ENCODE measurements around the gene CBY2.

DNA sequence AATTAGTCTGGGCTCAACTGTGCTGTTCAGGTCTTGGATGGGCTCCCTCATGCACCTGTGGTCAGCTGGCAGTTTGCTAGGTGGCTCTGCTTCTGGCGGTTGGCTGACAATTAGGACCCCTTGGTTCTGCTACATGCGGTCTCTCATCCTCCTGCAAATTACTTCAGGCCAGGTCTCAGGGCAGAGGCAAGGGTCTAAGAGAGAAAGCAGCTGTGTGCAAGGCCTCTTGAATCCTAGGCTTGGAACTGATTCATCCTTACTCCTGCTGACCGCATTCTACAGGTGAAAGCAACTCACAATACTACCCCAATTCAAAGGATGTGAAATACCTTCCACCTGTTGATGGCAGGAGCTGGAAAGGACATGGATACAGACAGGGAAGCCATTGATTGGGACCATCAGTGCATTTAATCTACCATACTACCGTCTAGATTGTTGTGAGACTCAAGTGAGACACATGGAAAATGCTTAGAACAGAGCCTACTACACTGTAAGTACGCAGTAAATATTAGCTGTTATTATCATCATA is 19.1 kb downstream of the CBY2 start:
- TF ChIP-seq, protein P1, sequence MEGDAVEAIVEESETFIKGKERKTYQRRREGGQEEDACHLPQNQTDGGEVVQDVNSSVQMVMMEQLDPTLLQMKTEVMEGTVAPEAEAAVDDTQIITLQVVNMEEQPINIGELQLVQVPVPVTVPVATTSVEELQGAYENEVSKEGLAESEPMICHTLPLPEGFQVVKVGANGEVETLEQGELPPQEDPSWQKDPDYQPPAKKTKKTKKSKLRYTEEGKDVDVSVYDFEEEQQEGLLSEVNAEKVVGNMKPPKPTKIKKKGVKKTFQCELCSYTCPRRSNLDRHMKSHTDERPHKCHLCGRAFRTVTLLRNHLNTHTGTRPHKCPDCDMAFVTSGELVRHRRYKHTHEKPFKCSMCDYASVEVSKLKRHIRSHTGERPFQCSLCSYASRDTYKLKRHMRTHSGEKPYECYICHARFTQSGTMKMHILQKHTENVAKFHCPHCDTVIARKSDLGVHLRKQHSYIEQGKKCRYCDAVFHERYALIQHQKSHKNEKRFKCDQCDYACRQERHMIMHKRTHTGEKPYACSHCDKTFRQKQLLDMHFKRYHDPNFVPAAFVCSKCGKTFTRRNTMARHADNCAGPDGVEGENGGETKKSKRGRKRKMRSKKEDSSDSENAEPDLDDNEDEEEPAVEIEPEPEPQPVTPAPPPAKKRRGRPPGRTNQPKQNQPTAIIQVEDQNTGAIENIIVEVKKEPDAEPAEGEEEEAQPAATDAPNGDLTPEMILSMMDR (IDR thresholded peaks at IDR 0.05 in 2 of 3, conservative IDR thresholded peaks at IDR 0.05 in 1 of 3; ENCODE audit: control insufficient read depth in 2 of 3, extremely low read depth in 1 of 3, insufficient read depth in 1 of 3, low read depth in 3 of 3, low read length in 3 of 3): no peak
- TF ChIP-seq, protein P2, sequence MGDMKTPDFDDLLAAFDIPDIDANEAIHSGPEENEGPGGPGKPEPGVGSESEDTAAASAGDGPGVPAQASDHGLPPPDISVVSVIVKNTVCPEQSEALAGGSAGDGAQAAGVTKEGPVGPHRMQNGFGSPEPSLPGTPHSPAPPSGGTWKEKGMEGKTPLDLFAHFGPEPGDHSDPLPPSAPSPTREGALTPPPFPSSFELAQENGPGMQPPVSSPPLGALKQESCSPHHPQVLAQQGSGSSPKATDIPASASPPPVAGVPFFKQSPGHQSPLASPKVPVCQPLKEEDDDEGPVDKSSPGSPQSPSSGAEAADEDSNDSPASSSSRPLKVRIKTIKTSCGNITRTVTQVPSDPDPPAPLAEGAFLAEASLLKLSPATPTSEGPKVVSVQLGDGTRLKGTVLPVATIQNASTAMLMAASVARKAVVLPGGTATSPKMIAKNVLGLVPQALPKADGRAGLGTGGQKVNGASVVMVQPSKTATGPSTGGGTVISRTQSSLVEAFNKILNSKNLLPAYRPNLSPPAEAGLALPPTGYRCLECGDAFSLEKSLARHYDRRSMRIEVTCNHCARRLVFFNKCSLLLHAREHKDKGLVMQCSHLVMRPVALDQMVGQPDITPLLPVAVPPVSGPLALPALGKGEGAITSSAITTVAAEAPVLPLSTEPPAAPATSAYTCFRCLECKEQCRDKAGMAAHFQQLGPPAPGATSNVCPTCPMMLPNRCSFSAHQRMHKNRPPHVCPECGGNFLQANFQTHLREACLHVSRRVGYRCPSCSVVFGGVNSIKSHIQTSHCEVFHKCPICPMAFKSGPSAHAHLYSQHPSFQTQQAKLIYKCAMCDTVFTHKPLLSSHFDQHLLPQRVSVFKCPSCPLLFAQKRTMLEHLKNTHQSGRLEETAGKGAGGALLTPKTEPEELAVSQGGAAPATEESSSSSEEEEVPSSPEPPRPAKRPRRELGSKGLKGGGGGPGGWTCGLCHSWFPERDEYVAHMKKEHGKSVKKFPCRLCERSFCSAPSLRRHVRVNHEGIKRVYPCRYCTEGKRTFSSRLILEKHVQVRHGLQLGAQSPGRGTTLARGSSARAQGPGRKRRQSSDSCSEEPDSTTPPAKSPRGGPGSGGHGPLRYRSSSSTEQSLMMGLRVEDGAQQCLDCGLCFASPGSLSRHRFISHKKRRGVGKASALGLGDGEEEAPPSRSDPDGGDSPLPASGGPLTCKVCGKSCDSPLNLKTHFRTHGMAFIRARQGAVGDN (IDR thresholded peaks at IDR 0.05): no peak
- TF ChIP-seq POLR2A (IDR thresholded peaks at IDR 0.05; ENCODE audit: low read depth, low read length) (no peak), BRCA1 (IDR thresholded peaks at IDR 0.05; ENCODE audit: low read depth, low read length) (no peak), SMC3 (IDR thresholded peaks at IDR 0.05; ENCODE audit: borderline replicate concordance, low read length) (no peak), CREB1 (IDR thresholded peaks at IDR 0.05; ENCODE audit: low read depth) (no peak), JUNB (IDR thresholded peaks at IDR 0.05) (no peak), ETV6 (conservative IDR thresholded peaks at IDR 0.05 in 1 of 2, IDR thresholded peaks at IDR 0.05 in 1 of 2; ENCODE audit: borderline replicate concordance in 1 of 2, low read depth in 1 of 2) (no peak)
- TF ChIP-seq, protein P3, sequence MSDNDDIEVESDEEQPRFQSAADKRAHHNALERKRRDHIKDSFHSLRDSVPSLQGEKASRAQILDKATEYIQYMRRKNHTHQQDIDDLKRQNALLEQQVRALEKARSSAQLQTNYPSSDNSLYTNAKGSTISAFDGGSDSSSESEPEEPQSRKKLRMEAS (IDR thresholded peaks at IDR 0.05; ENCODE audit: low read depth, low read length): no peak
- TF ChIP-seq, protein P4, sequence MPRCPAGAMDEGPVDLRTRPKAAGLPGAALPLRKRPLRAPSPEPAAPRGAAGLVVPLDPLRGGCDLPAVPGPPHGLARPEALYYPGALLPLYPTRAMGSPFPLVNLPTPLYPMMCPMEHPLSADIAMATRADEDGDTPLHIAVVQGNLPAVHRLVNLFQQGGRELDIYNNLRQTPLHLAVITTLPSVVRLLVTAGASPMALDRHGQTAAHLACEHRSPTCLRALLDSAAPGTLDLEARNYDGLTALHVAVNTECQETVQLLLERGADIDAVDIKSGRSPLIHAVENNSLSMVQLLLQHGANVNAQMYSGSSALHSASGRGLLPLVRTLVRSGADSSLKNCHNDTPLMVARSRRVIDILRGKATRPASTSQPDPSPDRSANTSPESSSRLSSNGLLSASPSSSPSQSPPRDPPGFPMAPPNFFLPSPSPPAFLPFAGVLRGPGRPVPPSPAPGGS (IDR thresholded peaks at IDR 0.05; ENCODE audit: borderline replicate concordance, insufficient read depth, low read depth, low read length, poor library complexity, severe bottlenecking): no peak
- TF ChIP-seq, protein P5, sequence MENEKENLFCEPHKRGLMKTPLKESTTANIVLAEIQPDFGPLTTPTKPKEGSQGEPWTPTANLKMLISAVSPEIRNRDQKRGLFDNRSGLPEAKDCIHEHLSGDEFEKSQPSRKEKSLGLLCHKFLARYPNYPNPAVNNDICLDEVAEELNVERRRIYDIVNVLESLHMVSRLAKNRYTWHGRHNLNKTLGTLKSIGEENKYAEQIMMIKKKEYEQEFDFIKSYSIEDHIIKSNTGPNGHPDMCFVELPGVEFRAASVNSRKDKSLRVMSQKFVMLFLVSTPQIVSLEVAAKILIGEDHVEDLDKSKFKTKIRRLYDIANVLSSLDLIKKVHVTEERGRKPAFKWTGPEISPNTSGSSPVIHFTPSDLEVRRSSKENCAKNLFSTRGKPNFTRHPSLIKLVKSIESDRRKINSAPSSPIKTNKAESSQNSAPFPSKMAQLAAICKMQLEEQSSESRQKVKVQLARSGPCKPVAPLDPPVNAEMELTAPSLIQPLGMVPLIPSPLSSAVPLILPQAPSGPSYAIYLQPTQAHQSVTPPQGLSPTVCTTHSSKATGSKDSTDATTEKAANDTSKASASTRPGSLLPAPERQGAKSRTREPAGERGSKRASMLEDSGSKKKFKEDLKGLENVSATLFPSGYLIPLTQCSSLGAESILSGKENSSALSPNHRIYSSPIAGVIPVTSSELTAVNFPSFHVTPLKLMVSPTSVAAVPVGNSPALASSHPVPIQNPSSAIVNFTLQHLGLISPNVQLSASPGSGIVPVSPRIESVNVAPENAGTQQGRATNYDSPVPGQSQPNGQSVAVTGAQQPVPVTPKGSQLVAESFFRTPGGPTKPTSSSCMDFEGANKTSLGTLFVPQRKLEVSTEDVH (IDR thresholded peaks at IDR 0.05; ENCODE audit: low read depth, partially characterized antibody): no peak
- TF ChIP-seq, protein P6, sequence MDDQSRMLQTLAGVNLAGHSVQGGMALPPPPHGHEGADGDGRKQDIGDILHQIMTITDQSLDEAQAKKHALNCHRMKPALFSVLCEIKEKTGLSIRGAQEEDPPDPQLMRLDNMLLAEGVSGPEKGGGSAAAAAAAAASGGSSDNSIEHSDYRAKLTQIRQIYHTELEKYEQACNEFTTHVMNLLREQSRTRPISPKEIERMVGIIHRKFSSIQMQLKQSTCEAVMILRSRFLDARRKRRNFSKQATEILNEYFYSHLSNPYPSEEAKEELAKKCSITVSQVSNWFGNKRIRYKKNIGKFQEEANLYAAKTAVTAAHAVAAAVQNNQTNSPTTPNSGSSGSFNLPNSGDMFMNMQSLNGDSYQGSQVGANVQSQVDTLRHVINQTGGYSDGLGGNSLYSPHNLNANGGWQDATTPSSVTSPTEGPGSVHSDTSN (IDR thresholded peaks at IDR 0.05; ENCODE audit: insufficient replicate concordance, low read depth, low read length): no peak
- TF ChIP-seq, protein P7, sequence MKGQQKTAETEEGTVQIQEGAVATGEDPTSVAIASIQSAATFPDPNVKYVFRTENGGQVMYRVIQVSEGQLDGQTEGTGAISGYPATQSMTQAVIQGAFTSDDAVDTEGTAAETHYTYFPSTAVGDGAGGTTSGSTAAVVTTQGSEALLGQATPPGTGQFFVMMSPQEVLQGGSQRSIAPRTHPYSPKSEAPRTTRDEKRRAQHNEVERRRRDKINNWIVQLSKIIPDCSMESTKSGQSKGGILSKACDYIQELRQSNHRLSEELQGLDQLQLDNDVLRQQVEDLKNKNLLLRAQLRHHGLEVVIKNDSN (IDR thresholded peaks at IDR 0.05; ENCODE audit: borderline replicate concordance, extremely low read length, insufficient read depth, low read depth, low read length): no peak
- TF ChIP-seq, protein P8, sequence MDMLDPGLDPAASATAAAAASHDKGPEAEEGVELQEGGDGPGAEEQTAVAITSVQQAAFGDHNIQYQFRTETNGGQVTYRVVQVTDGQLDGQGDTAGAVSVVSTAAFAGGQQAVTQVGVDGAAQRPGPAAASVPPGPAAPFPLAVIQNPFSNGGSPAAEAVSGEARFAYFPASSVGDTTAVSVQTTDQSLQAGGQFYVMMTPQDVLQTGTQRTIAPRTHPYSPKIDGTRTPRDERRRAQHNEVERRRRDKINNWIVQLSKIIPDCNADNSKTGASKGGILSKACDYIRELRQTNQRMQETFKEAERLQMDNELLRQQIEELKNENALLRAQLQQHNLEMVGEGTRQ (IDR thresholded peaks at IDR 0.05; ENCODE audit: borderline replicate concordance, low read depth, low read length): no peak

All from GM12878 (cell line).